Measurements from ENCODE around the gene UPK2.
A peak's percentile ranks its signal among the peaks of the same experiment; 100 is the strongest.

Gene UPK2

GRCh38 chr11:118956094-118956846 lies at the start of gene UPK2:
TSS of gene UPK2 (plus strand) at chr11:118956298. CDS start at chr11:118956351, 53 bp downstream.
- no peaks in the 10 kb centered on the region for H3K4me1 ChIP-seq (ENCODE audit: control insufficient read depth in 2 of 2, insufficient read depth in 2 of 2, low read length in 2 of 2)
- H3K9ac ChIP-seq (ENCODE audit: low read depth in 1 of 2, low read length in 2 of 2), result no peak within 1 kb of the TSS
- no peak within 1 kb of the TSS for H3K27ac ChIP-seq (ENCODE audit: low read depth in 2 of 2, low read length in 2 of 2)
- H3K36me3 ChIP-seq (ENCODE audit: control insufficient read depth in 2 of 2, insufficient read depth in 2 of 2, low read length in 2 of 2), result no peaks in the 10 kb centered on the region
- no peaks in the 10 kb centered on the region for H3K9me3 ChIP-seq (ENCODE audit: control insufficient read depth in 2 of 2, low read length in 2 of 2)
- H3K27me3 ChIP-seq (ENCODE audit: control insufficient read depth in 2 of 2, insufficient read depth in 2 of 2, low read length in 2 of 2), result peaks cover 0 to 4% of the 10 kb centered on the region in 2 donors
- H3K4me3 ChIP-seq (ENCODE audit: low read length in 2 of 2), result no peak within 1 kb of the TSS

DNA sequence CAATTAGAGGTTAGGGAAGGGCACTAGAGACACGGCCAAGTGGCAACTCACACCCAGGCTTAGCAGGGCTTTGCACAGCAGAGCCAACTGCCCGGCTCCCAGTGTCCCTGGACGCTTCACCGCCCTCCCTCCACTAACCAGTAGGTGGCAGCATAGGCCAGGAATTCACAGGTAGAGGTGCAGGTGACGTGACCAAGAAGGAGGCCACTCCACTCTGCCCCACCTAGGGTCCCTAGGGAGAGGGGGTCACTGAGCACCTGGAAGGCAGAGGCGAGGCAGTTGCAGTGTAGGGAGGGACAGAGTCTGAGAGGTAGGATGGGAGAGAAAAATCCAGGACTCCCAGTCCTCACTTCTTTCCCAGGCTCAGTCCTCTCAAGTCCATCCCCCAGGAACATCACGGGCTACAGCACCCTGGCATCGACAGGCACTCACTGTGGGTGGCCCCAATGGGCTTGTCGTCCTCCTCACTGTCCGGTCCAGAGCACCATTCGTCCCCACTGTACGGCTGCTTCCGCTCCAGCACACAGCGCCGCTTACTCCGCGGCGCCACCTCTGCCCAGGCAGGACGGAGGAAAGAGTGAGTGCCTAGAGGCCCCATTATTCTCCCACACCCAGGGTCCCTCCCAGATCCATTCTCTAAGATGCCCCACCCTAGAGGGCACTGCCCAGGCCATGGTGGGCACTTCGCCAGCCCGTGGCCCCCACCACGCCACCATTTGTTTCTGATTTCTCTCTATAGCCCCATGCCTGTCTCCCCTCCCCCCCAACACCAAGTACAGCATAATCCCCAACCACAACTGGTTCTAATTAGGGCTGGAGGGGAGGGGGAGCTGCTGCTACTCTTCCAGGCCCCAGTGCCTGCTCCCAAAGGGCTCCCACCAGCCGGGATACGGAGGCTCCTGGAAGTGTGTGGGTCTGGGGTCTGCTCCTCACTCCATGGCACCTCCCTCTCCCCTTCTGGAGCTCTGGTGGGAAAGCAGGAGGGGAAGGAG lies 48.8 kb upstream of the UPK2 start:
- peak overlapping the region in 1 of 2 donors; percentile 21 for H3K9ac ChIP-seq (ENCODE audit: low read depth in 1 of 2, low read length in 2 of 2)
- peak overlapping the region in 1 of 2 donors; percentile 14 for H3K4me3 ChIP-seq (ENCODE audit: low read length in 2 of 2)
- peaks cover 10 to 20% of the 10 kb centered on the region in 2 donors for H3K36me3 ChIP-seq (ENCODE audit: control insufficient read depth in 2 of 2, insufficient read depth in 2 of 2, low read length in 2 of 2)
- H3K27ac ChIP-seq (ENCODE audit: low read depth in 2 of 2, low read length in 2 of 2), result no peak overlapping the region
- H3K9me3 ChIP-seq (ENCODE audit: control insufficient read depth in 2 of 2, low read length in 2 of 2), result no peaks in the 10 kb centered on the region
- peaks cover 28 to 36% of the 10 kb centered on the region in 2 donors for H3K4me1 ChIP-seq (ENCODE audit: control insufficient read depth in 2 of 2, insufficient read depth in 2 of 2, low read length in 2 of 2)
- H3K27me3 ChIP-seq (ENCODE audit: control insufficient read depth in 2 of 2, insufficient read depth in 2 of 2, low read length in 2 of 2), result no peaks in the 10 kb centered on the region

DNA sequence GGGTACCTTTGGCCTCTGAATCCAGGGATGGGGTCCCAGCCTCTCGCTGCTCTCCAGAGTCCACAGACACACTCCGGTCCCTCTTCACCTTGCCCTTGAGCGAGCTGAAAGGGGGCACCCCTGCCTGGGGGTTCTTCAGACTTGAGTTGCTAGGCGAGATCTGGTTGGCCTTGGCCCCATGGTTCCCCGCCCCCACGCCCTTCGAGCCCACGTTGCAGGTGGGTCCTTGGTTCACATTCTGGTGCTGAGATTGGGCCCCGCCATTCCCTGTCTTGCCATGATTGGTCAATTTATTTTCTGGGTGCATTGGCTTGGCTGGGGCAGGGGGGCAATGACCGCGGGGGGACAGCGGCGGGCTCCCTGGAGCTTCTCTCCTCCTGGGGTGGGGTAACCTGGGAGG lies 47.8 kb upstream of the UPK2 start:
- no peak overlapping the region for H3K9ac ChIP-seq (ENCODE audit: low read depth in 1 of 2, low read length in 2 of 2)
- peaks cover 37 to 45% of the 10 kb centered on the region in 2 donors for H3K4me1 ChIP-seq (ENCODE audit: control insufficient read depth in 2 of 2, insufficient read depth in 2 of 2, low read length in 2 of 2)
- peaks cover 9 to 20% of the 10 kb centered on the region in 2 donors for H3K36me3 ChIP-seq (ENCODE audit: control insufficient read depth in 2 of 2, insufficient read depth in 2 of 2, low read length in 2 of 2)
- no peaks in the 10 kb centered on the region for H3K9me3 ChIP-seq (ENCODE audit: control insufficient read depth in 2 of 2, low read length in 2 of 2)
- H3K27ac ChIP-seq (ENCODE audit: low read depth in 2 of 2, low read length in 2 of 2), result peak overlapping the region in 1 of 2 donors; percentile 1
- H3K27me3 ChIP-seq (ENCODE audit: control insufficient read depth in 2 of 2, insufficient read depth in 2 of 2, low read length in 2 of 2), result no peaks in the 10 kb centered on the region
- H3K4me3 ChIP-seq (ENCODE audit: low read length in 2 of 2), result no peak overlapping the region

- H3K36me3 ChIP-seq (ENCODE audit: control insufficient read depth in 2 of 2, insufficient read depth in 2 of 2, low read length in 2 of 2), result peaks cover 4 to 12% of the 10 kb centered on the region in 2 donors
- peak overlapping the region in 1 of 2 donors; percentile 58 for H3K9ac ChIP-seq (ENCODE audit: low read depth in 1 of 2, low read length in 2 of 2)
- H3K27ac ChIP-seq (ENCODE audit: low read depth in 2 of 2, low read length in 2 of 2), result peak overlapping the region; percentile 79 to 82
- peak overlapping the region; percentile 37 for H3K4me3 ChIP-seq (ENCODE audit: low read length in 2 of 2)
- H3K4me1 ChIP-seq (ENCODE audit: control insufficient read depth in 2 of 2, insufficient read depth in 2 of 2, low read length in 2 of 2), result peaks cover 43 to 52% of the 10 kb centered on the region in 2 donors
- H3K27me3 ChIP-seq (ENCODE audit: control insufficient read depth in 2 of 2, insufficient read depth in 2 of 2, low read length in 2 of 2), result no peaks in the 10 kb centered on the region
- no peaks in the 10 kb centered on the region for H3K9me3 ChIP-seq (ENCODE audit: control insufficient read depth in 2 of 2, low read length in 2 of 2)
These were observed 47.0 kb upstream of the UPK2 start for GRCh38 chr11:118908901-118909618.

- Histone ChIP-seq H3K27me3 (ENCODE audit: control insufficient read depth in 2 of 2, insufficient read depth in 2 of 2, low read length in 2 of 2) (no peaks in the 10 kb centered on the region), H3K9me3 (ENCODE audit: control insufficient read depth in 2 of 2, low read length in 2 of 2) (no peaks in the 10 kb centered on the region), H3K4me3 (ENCODE audit: low read length in 2 of 2) (peak overlapping the region; percentile 37), H3K4me1 (ENCODE audit: control insufficient read depth in 2 of 2, insufficient read depth in 2 of 2, low read length in 2 of 2) (peaks cover 49 to 59% of the 10 kb centered on the region in 2 donors), H3K27ac (ENCODE audit: low read depth in 2 of 2, low read length in 2 of 2) (peak overlapping the region; percentile 79 to 82), H3K9ac (ENCODE audit: low read depth in 1 of 2, low read length in 2 of 2) (peak overlapping the region; percentile 47 to 58), H3K36me3 (ENCODE audit: control insufficient read depth in 2 of 2, insufficient read depth in 2 of 2, low read length in 2 of 2) (peaks cover 4 to 12% of the 10 kb centered on the region in 2 donors)
These were observed 46.3 kb upstream of the UPK2 start for GRCh38 chr11:118909619-118910308.

- H3K9ac ChIP-seq (ENCODE audit: low read depth in 1 of 2, low read length in 2 of 2), result peak overlapping the region in 1 of 2 donors; percentile 58
- H3K4me1 ChIP-seq (ENCODE audit: control insufficient read depth in 2 of 2, insufficient read depth in 2 of 2, low read length in 2 of 2), result peaks cover 51 to 67% of the 10 kb centered on the region in 2 donors
- no peaks in the 10 kb centered on the region for H3K27me3 ChIP-seq (ENCODE audit: control insufficient read depth in 2 of 2, insufficient read depth in 2 of 2, low read length in 2 of 2)
- peak overlapping the region; percentile 37 for H3K4me3 ChIP-seq (ENCODE audit: low read length in 2 of 2)
- peak overlapping the region; percentile 83 to 88 for H3K27ac ChIP-seq (ENCODE audit: low read depth in 2 of 2, low read length in 2 of 2)
- H3K36me3 ChIP-seq (ENCODE audit: control insufficient read depth in 2 of 2, insufficient read depth in 2 of 2, low read length in 2 of 2), result peaks cover 4 to 12% of the 10 kb centered on the region in 2 donors
- no peaks in the 10 kb centered on the region for H3K9me3 ChIP-seq (ENCODE audit: control insufficient read depth in 2 of 2, low read length in 2 of 2)
These were observed 45.6 kb upstream of the UPK2 start for GRCh38 chr11:118910309-118911112.

DNA sequence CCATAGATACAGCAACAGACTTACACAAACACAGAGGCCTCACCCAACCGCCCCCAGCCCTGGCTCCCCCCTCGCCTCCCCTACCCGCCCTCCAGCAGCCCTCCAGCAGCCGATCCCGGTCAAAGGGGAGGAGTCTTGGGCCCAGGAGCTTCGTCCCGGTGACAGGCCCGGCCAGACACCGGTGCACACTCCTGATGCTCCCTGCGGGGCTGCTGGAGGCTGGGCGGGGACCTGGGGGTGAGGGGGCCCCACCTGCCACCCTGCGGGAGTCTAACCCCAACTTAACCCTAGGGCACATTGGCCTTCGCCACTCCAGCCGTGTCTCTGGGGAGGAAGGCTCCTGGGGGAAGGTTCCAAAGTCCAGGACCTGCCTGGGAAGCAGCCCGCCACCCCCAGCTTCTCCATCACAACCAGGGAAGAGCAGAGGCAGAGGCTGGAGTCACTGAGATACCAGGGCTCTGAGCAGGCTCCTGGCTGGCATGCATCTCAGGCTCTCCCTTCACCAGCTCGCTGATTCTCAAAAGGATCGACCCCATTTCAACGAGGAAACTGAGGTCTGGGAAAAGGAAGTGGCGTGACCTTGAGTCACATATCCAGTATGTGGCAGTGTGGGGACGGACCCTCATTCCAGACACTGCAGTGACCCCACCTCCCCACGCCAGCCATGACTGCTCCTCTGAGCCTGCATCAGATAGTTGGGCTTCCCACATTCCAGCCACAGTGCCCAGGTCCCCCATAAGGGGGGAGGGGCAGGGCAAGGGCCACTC lies 44.8 kb upstream of the UPK2 start:
- Histone ChIP-seq H3K27me3 (ENCODE audit: control insufficient read depth in 2 of 2, insufficient read depth in 2 of 2, low read length in 2 of 2) (no peaks in the 10 kb centered on the region), H3K36me3 (ENCODE audit: control insufficient read depth in 2 of 2, insufficient read depth in 2 of 2, low read length in 2 of 2) (peaks cover 4 to 7% of the 10 kb centered on the region in 2 donors), H3K27ac (ENCODE audit: low read depth in 2 of 2, low read length in 2 of 2) (peak overlapping the region; percentile 83 to 88), H3K4me1 (ENCODE audit: control insufficient read depth in 2 of 2, insufficient read depth in 2 of 2, low read length in 2 of 2) (peaks cover 58 to 74% of the 10 kb centered on the region in 2 donors), H3K4me3 (ENCODE audit: low read length in 2 of 2) (peak overlapping the region; percentile 24 to 26), H3K9ac (ENCODE audit: low read depth in 1 of 2, low read length in 2 of 2) (peak overlapping the region; percentile 26 to 46), H3K9me3 (ENCODE audit: control insufficient read depth in 2 of 2, low read length in 2 of 2) (no peaks in the 10 kb centered on the region)

DNA sequence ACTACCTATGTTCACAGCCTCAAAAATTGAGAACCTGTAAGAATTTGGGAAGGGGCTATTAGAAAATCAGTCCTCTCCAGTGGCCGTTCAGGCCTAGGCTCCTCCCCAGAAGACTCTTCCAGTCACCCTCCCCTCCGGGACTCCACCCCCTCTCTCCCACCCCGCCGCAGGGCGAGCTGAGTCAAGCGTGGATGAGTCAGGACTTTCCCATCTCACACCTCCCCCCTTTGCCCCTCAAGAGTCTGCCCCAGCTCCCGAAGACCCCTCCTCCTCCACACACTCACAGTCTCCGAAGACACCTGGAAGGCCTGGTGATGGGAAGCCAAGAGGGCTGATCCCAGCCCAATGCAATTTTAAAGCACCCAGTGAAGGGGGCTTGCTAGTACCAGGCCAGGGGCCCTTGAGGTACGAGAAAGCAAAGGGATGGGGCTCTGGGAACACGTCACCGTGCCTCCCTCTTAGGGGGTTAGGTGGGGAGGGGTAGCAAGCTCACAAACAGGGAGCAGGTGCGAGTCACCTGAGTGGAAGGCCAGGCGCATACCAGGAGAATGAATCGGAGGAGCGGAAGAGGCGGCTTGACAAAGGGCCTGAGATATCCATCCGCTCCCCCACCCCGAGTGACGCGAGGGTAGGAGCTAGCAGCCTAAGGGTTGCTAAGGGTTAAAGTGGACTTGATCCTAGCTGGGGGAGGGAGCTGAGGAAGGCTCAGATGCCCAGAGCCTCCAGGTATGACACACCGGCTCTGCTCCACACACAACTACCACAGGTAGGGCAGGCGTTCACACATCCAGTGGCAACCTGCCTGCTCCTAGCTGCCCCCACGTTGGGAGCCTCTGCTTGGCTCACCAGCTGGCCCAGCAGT lies 44.0 kb upstream of the UPK2 start:
- Histone ChIP-seq H3K27me3 (ENCODE audit: control insufficient read depth in 2 of 2, insufficient read depth in 2 of 2, low read length in 2 of 2) (no peaks in the 10 kb centered on the region), H3K4me1 (ENCODE audit: control insufficient read depth in 2 of 2, insufficient read depth in 2 of 2, low read length in 2 of 2) (peaks cover 66 to 78% of the 10 kb centered on the region in 2 donors), H3K27ac (ENCODE audit: low read depth in 2 of 2, low read length in 2 of 2) (peak overlapping the region; percentile 83 to 88), H3K4me3 (ENCODE audit: low read length in 2 of 2) (peak overlapping the region; percentile 24 to 28), H3K9me3 (ENCODE audit: control insufficient read depth in 2 of 2, low read length in 2 of 2) (no peaks in the 10 kb centered on the region), H3K36me3 (ENCODE audit: control insufficient read depth in 2 of 2, insufficient read depth in 2 of 2, low read length in 2 of 2) (peaks cover 4 to 5% of the 10 kb centered on the region in 2 donors), H3K9ac (ENCODE audit: low read depth in 1 of 2, low read length in 2 of 2) (peak overlapping the region; percentile 61)

Measured in mucosa of rectum (tissue), 2 donors.